Liver (tissue), 3 donors: ENCODE data around the gene RASGRP1.

ENCODE experiments used
- HNF4G ChIP-seq: IDR thresholded peaks from 2 replicates; pipeline ENCODE4 v1.6.1; 2016; ENCODE audit warnings: antibody characterized with exemption
- SP1 ChIP-seq: IDR thresholded peaks from 2 replicates; pipeline ENCODE4 v1.6.1; 2018; ENCODE audit warnings: antibody characterized with exemption, mild to moderate bottlenecking
- TF ChIP-seq, protein P1 (sequence below): fragments of 150-350 bp; IDR thresholded peaks from 2 replicates; pipeline ENCODE4 v1.5.1; 2017; ENCODE audit warnings: improper control_type of control experiment, low read depth, low read length; ENCODE audit not compliant: missing input control
- TF ChIP-seq, protein P2 (sequence below): IDR thresholded peaks from 2 replicates; pipeline ENCODE4 v1.6.1; 2016; ENCODE audit warnings: antibody characterized with exemption, mild to moderate bottlenecking
- donor health status: healthy.
- donor health status: healthy.

DNA sequence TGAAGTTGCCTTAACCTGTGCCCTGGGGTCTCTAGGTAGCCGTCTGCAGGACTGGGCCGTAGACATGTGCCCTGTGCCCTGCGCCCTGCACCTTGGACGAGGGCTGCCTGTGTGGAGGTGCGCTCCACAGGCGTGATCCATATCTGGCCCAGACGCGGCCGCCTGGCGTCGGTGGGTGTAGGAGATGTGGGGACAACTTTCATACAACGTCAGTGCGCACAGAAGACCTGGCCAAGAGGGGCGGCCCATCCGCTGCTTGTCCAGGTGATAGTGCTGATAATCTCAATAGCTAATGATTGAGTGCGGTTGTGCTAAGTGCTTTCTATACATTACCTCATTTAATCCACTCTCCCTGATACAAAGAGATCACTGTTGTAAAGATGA lies 665 bp upstream of the RASGRP1 start:
- TF ChIP-seq, protein P1, sequence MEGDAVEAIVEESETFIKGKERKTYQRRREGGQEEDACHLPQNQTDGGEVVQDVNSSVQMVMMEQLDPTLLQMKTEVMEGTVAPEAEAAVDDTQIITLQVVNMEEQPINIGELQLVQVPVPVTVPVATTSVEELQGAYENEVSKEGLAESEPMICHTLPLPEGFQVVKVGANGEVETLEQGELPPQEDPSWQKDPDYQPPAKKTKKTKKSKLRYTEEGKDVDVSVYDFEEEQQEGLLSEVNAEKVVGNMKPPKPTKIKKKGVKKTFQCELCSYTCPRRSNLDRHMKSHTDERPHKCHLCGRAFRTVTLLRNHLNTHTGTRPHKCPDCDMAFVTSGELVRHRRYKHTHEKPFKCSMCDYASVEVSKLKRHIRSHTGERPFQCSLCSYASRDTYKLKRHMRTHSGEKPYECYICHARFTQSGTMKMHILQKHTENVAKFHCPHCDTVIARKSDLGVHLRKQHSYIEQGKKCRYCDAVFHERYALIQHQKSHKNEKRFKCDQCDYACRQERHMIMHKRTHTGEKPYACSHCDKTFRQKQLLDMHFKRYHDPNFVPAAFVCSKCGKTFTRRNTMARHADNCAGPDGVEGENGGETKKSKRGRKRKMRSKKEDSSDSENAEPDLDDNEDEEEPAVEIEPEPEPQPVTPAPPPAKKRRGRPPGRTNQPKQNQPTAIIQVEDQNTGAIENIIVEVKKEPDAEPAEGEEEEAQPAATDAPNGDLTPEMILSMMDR = no peak
- TF ChIP-seq, protein P2, sequence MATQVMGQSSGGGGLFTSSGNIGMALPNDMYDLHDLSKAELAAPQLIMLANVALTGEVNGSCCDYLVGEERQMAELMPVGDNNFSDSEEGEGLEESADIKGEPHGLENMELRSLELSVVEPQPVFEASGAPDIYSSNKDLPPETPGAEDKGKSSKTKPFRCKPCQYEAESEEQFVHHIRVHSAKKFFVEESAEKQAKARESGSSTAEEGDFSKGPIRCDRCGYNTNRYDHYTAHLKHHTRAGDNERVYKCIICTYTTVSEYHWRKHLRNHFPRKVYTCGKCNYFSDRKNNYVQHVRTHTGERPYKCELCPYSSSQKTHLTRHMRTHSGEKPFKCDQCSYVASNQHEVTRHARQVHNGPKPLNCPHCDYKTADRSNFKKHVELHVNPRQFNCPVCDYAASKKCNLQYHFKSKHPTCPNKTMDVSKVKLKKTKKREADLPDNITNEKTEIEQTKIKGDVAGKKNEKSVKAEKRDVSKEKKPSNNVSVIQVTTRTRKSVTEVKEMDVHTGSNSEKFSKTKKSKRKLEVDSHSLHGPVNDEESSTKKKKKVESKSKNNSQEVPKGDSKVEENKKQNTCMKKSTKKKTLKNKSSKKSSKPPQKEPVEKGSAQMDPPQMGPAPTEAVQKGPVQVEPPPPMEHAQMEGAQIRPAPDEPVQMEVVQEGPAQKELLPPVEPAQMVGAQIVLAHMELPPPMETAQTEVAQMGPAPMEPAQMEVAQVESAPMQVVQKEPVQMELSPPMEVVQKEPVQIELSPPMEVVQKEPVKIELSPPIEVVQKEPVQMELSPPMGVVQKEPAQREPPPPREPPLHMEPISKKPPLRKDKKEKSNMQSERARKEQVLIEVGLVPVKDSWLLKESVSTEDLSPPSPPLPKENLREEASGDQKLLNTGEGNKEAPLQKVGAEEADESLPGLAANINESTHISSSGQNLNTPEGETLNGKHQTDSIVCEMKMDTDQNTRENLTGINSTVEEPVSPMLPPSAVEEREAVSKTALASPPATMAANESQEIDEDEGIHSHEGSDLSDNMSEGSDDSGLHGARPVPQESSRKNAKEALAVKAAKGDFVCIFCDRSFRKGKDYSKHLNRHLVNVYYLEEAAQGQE = no peak
- TF ChIP-seq SP1 (no peak), HNF4G (no peak)
